Left ventricle myocardium inferior (tissue), 1 donor: ENCODE results near the gene DET1. TPM values are rescaled to one million over a fixed set of nuclear protein-coding genes. Genes with fewer than 3 reads are reported as not detected.
A peak's percentile ranks its signal among the peaks of the same experiment; 100 is the strongest.
"Not testable (repeated sequence)": the region's sequence is repeated elsewhere in the genome, so short reads cannot be mapped to it uniquely, and the experiment has no call there.

Source experiments
- DNase-seq: peaks from one replicate; pipeline ENCODE4 v3.0.0-alpha.2; 2020
- H3K27ac ChIP-seq: fragments of 200-600 bp; replicated peaks from 2 replicates; pipeline ENCODE4 v1.8.0; 2021
- H3K27me3 ChIP-seq: fragments of 200-600 bp; 2 replicates; pipeline ENCODE4 v1.8.0; 2021; ENCODE audit warnings: low read depth
- H3K36me3 ChIP-seq: fragments of 200-600 bp; 2 replicates; pipeline ENCODE4 v1.8.0; 2021
- H3K4me1 ChIP-seq: fragments of 200-600 bp; 2 replicates; pipeline ENCODE4 v1.8.0; 2021
- H3K4me3 ChIP-seq: fragments of 200-600 bp; 2 replicates; pipeline ENCODE4 v1.8.0; 2021; ENCODE audit warnings: mild to moderate bottlenecking, moderate library complexity
- H3K9me3 ChIP-seq: fragments of 200-600 bp; replicated peaks from 2 replicates; pipeline ENCODE4 v1.8.0; 2021
- intact Hi-C: fragments of 100-400 bp; cut with micrococcal nuclease; formaldehyde crosslinking; loops from one replicate; pipeline ENCODE4 v1.11.0; 2022
- total RNA-seq: library from RNA; stranded (reverse); fragmentation: NEBNext Ultra II Directional; extraction: Animal tissue kit (Norgen Biotek cat#: 25700); gene quantifications from one replicate; pipeline ENCODE4 v1.2.1, GENCODE V29; 2021
- TF ChIP-seq, protein P1 (sequence below): fragments of 200-600 bp; IDR thresholded peaks from 2 replicates; pipeline ENCODE4 v1.8.0; 2021; ENCODE audit warnings: antibody characterized with exemption, mild to moderate bottlenecking, borderline replicate concordance
- donor health status: DM: no; HTN: yes; CAD: no; lungs with severe emphysema.

DET1 gene
- total RNA-seq, 1 donor from 2014 or later: 5.5 TPM

DNA sequence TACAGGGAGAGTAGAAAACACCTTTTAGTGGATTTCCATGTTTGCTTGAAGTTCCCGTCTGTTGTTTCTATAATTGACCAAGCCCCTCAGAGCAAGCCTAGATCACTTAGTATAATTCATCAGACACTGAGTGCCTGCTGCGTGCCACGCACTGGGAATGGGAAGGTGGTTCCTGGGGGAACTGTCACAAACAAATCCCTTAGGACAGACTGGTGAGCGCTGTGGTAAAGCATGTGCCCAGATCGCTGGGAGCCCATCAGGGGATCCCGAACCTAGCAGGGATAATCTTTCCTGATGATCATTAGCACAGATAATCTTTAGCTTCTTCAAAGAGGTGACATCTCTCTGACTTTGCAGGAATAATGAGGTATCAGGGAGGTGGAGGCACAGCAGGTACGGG lies 69.4 kb downstream of the DET1 start:
- Histone ChIP-seq H3K27me3 (no peaks in the 10 kb centered on the region), H3K27ac (peak overlapping the region; percentile 62), H3K4me1 (peaks cover 31% of the 10 kb centered on the region), H3K36me3 (peaks cover 58% of the 10 kb centered on the region), H3K9me3 (no peaks in the 10 kb centered on the region), H3K4me3 (no peak overlapping the region)
- TF ChIP-seq, protein P1, sequence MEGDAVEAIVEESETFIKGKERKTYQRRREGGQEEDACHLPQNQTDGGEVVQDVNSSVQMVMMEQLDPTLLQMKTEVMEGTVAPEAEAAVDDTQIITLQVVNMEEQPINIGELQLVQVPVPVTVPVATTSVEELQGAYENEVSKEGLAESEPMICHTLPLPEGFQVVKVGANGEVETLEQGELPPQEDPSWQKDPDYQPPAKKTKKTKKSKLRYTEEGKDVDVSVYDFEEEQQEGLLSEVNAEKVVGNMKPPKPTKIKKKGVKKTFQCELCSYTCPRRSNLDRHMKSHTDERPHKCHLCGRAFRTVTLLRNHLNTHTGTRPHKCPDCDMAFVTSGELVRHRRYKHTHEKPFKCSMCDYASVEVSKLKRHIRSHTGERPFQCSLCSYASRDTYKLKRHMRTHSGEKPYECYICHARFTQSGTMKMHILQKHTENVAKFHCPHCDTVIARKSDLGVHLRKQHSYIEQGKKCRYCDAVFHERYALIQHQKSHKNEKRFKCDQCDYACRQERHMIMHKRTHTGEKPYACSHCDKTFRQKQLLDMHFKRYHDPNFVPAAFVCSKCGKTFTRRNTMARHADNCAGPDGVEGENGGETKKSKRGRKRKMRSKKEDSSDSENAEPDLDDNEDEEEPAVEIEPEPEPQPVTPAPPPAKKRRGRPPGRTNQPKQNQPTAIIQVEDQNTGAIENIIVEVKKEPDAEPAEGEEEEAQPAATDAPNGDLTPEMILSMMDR: no peak
- no peak for DNase-seq
- intact Hi-C loops: loop anchor here (5.0 kb wide), 1 partner anchor 135 kb away; no protein-coding TSS in a partner anchor

DNA sequence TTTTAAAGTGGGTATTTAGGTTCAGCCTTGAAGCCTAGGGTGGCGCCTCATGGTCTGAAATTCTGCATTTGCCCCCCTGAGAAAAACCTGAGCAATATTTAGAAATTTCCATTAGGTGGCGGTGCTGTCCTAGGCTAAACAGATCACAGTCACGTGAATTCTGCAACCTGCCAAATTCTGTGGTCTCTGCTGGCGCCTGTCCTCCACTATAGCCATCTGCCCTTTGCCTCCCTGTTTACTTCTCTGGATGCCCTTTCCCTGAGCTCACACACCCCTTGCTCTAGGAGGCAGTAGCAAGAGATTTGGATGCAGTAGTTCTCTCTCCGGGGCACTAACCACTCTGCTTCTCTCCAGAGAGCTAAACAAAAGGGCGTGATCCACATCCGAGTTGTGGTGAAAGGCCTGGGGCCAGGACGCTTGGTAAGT lies 69.8 kb downstream of the DET1 start:
- Histone ChIP-seq H3K27me3 (no peaks in the 10 kb centered on the region), H3K27ac (peak overlapping the region; percentile 62), H3K4me1 (peaks cover 31% of the 10 kb centered on the region), H3K36me3 (peaks cover 60% of the 10 kb centered on the region), H3K4me3 (no peak overlapping the region), H3K9me3 (no peaks in the 10 kb centered on the region)
- TF ChIP-seq, protein P1: peak; percentile 65
- no peak for DNase-seq
- intact Hi-C loops: loop anchor here (5.0 kb wide), 1 partner anchor 136 kb away; no protein-coding TSS in a partner anchor

DNA sequence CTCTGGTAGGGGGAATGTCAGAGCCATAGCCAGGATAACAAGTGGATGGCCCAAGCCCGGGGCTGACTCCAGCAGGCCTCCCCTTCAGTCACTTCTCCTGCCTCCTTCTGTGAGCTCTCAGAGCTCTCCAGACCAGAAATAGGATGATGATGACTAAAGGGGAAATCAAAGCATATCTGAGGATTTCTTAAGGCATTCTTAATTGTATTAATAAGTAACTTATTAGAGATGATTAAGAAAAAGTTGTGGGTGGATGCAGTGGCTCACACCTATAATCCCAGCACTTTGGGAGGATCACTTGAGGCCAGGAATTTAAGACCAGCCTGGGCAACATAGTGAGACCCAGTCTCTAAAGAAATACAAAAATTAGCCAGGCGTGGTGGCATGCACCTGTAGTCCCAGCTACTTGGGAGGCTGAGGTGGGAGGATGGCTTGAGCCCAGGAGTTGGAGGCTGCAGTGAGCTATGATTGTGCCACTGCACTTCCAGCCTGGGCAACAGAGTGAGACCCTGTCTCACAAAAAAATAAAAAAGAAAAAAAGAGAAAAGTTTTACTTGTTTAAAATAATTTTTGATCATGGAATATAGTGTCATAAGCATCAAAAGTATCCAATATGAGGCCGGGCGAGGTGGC lies 72.7 kb downstream of the DET1 start:
- H3K36me3 ChIP-seq: peaks cover 67% of the 10 kb centered on the region
- H3K27me3 ChIP-seq, intact Hi-C loops, H3K27ac ChIP-seq, H3K4me3 ChIP-seq, H3K9me3 ChIP-seq, DNase-seq: not testable (repeated sequence)
- peaks cover 26% of the 10 kb centered on the region for H3K4me1 ChIP-seq

DNA sequence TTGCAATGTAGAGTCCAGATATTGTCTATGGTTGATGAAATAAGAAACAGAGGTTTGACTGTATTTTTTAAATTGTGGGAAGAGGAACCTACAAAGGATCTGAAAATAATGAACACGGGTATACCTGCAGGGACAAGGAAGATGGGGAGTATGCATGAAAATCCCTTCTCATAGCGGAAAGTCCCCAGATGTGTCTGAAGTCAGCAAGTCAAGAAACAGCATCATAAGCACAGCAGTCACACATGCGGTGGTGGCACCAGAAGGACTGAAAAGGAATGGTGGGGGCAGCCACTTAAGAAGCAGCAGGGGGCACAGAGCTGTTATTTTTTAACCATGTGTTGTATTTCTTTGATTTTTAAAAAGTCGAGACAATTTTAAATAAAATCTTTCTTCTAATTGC lies 74.3 kb downstream of the DET1 start:
- Histone ChIP-seq H3K9me3 (no peaks in the 10 kb centered on the region), H3K36me3 (peaks cover 56% of the 10 kb centered on the region), H3K27ac (no peak overlapping the region), H3K4me3 (no peak overlapping the region), H3K4me1 (peaks cover 39% of the 10 kb centered on the region), H3K27me3 (no peaks in the 10 kb centered on the region)
- intact Hi-C loops: no loop called here
- TF ChIP-seq, protein P1: no peak
- no peak for DNase-seq

DNA sequence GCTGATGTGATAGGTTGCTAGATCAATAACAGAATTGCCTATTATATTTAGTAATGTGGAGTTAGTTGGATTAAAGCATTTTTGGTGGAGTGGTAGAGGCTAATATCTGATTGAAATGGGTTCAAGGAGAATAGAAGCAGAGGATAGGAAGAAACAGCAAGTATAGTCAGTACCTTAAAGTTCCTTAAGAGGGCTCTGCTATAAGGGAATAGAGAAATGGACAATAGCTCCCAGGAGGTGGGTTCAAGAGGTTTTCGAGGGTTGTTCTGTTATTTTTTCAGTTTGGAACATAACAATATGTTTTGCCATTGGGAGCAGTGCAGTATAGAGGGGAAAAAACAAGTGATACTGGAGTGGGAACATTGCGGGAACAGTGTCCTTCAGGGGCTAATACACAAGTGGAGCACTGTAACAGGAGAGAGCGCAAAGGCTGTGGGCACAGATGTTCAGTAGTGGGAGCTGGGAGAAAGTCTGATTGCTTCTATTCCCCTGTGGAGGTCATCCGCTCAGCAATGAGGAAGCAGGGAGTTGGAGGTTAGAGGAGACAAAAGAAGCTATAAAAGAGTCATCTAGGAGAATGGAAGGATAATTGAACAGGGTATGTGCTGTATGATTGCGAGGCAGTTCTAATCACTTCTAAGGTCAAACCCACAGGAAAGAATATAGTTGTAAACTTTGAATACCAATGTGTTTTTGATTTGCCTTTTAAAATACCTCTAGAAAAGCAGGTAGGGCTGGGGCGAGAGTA lies 75.7 kb downstream of the DET1 start:
- Histone ChIP-seq H3K4me1 (peaks cover 43% of the 10 kb centered on the region), H3K36me3 (peaks cover 44% of the 10 kb centered on the region), H3K4me3 (no peak overlapping the region), H3K27ac (no peak overlapping the region), H3K27me3 (no peaks in the 10 kb centered on the region), H3K9me3 (no peaks in the 10 kb centered on the region)
- intact Hi-C loops: no loop called here
- no peak for DNase-seq
- TF ChIP-seq, protein P1: no peak

DNA sequence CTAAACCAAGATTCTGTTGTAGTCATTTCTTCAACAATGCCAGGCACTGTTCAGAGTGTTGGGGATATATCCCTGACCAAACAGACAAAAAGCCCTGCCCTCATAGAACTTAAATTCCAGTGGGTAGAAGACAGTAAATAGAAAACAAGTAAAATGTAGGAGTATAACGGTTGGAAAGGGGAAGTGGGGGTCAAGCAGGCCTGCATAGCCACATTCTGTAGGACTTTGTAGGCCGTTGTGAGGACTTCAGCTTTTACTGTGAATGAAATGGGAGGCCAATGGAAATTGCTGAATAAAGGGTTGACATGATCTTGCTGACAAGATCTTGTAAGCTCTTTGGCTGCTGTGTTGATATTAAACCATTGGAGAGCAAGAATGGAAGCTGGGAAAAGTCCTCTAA lies 77.2 kb downstream of the DET1 start:
- H3K27me3 ChIP-seq: no peaks in the 10 kb centered on the region
- DNase-seq: no peak
- peaks cover 58% of the 10 kb centered on the region for H3K4me1 ChIP-seq
- TF ChIP-seq, protein P1: no peak
- H3K4me3 ChIP-seq: no peak overlapping the region
- H3K9me3 ChIP-seq: no peaks in the 10 kb centered on the region
- no peak overlapping the region for H3K27ac ChIP-seq
- intact Hi-C loops: no loop called here
- peaks cover 43% of the 10 kb centered on the region for H3K36me3 ChIP-seq

DNA sequence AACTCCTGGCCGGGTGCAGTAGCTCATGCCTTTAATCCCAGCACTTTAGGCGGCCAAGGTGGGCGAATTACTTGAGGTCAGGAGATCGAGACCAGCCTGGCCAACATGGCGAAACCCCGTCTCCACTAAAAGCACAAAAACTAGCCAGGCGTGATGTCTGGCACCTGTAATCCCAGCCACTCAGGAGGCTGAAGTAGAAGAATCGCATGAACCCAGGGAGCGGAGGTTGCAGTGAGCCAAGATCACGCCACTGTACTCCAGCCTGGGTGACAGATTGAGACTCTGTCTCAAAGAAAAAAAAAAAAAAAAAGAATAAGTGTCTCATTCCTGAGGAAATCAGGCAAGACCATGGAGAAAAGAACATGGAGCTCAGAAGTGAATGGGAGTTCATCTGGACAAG lies 77.8 kb downstream of the DET1 start:
- H3K27me3 ChIP-seq, H3K27ac ChIP-seq, DNase-seq, intact Hi-C loops, H3K9me3 ChIP-seq: not testable (repeated sequence)
- Histone ChIP-seq H3K4me3 (peak overlapping the region; percentile 97), H3K4me1 (peaks cover 64% of the 10 kb centered on the region), H3K36me3 (peaks cover 43% of the 10 kb centered on the region)
